ENCODE measurements around the gene IFNL1.
"Not testable (repeated sequence)": the region's sequence is repeated elsewhere in the genome, so short reads cannot be mapped to it uniquely, and the experiment has no call there.

IFNL1 gene

DNA sequence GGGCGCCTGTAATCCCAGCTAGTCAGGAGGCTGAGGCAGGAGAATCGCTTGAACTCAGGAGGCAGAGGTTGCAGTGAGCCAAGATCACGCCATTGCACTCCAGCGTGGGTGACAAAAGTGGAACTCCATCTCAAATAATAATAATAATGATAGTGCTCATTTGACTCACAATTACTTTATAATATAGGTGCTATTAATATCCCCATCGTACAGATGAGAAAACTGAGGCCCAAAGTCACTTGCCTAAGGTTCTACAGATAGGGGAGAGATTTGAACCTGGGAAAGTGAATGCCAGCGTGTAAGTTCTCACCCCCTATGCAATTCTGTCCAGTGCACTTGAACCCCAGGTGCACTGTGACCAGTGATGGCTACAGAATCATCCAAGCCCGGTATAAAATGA, 33.7 kb downstream of the IFNL1 start:
- H3K9ac ChIP-seq (ENCODE audit: low read depth in 1 of 2, low read length in 2 of 2): no peak overlapping the region
- H3K36me3 ChIP-seq (ENCODE audit: control insufficient read depth in 1 of 2, insufficient read depth in 2 of 2, low read length in 2 of 2): no peaks in the 10 kb centered on the region
- H3K27me3 ChIP-seq (ENCODE audit: control insufficient read depth in 1 of 2, insufficient read depth in 2 of 2, low read length in 2 of 2): no peaks in the 10 kb centered on the region
- H3K27ac ChIP-seq (ENCODE audit: low read depth, low read length): no peak overlapping the region
- no peak overlapping the region for H3K4me3 ChIP-seq (ENCODE audit: low read depth in 1 of 2, low read length in 2 of 2)
- H3K9me3 ChIP-seq (ENCODE audit: control insufficient read depth in 1 of 2, low read length in 2 of 2): no peaks in the 10 kb centered on the region
- no peaks in the 10 kb centered on the region for H3K4me1 ChIP-seq (ENCODE audit: control insufficient read depth in 1 of 2, insufficient read depth in 2 of 2, low read length in 2 of 2)

DNA sequence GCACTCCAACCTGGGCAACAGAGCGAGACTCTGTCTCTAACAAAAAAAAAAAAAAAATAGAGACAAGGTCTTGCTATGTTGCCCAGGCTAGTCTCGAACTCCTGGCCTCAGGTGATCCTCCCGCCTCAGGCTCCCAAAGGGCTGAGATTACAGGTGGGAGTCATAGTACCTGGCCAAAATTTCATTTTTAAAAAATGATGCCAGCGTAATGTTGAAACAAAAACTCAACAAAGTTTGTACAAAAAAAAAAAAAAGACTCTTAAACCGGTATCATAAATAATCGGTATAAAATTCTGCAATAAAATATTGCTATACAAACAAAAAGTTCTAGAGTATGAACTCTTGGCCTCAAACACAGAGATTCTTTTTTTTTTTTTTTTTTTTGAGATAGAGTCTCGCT, 36.1 kb downstream of the IFNL1 start:
- H3K36me3 ChIP-seq (ENCODE audit: control insufficient read depth in 1 of 2, insufficient read depth in 2 of 2, low read length in 2 of 2): no peaks in the 10 kb centered on the region
- H3K4me3 ChIP-seq (ENCODE audit: low read depth in 1 of 2, low read length in 2 of 2): no peak overlapping the region
- H3K9ac ChIP-seq (ENCODE audit: low read depth in 1 of 2, low read length in 2 of 2): no peak overlapping the region

DNA sequence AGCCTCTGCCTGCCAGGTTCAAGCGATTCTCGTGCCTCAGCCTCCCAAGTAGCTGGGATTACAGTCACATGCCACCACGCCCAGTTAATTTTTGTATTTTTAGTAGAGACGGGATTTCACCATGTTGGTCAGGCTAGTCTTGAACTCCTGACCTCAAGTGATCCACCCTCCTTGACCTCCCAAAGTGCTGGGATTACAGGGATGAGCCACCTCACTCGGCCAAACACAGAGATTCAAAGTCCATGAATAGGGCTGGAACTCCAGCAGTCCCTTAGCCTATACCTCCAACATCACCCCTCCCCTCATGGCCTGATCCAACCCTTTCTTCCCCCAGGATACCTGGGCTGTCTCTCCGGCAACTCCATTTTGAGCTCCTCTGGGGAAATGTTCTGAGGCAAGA, 36.5 kb downstream of the IFNL1 start:
- not testable (repeated sequence) for H3K4me1 ChIP-seq (ENCODE audit: control insufficient read depth in 1 of 2, insufficient read depth in 2 of 2, low read length in 2 of 2); H3K4me3 ChIP-seq (ENCODE audit: low read depth in 1 of 2, low read length in 2 of 2); H3K9me3 ChIP-seq (ENCODE audit: control insufficient read depth in 1 of 2, low read length in 2 of 2); H3K36me3 ChIP-seq (ENCODE audit: control insufficient read depth in 1 of 2, insufficient read depth in 2 of 2, low read length in 2 of 2); H3K9ac ChIP-seq (ENCODE audit: low read depth in 1 of 2, low read length in 2 of 2); H3K27me3 ChIP-seq (ENCODE audit: control insufficient read depth in 1 of 2, insufficient read depth in 2 of 2, low read length in 2 of 2); H3K27ac ChIP-seq (ENCODE audit: low read depth, low read length)

More for the DNA sequence above, 36.1 kb downstream of the IFNL1 start:
- H3K27ac ChIP-seq (ENCODE audit: low read depth, low read length): no peak overlapping the region
- no peaks in the 10 kb centered on the region for H3K27me3 ChIP-seq (ENCODE audit: control insufficient read depth in 1 of 2, insufficient read depth in 2 of 2, low read length in 2 of 2)
- H3K4me1 ChIP-seq (ENCODE audit: control insufficient read depth in 1 of 2, insufficient read depth in 2 of 2, low read length in 2 of 2): peaks cover 0 to 5% of the 10 kb centered on the region in 2 donors
- H3K9me3 ChIP-seq (ENCODE audit: control insufficient read depth in 1 of 2, low read length in 2 of 2): no peaks in the 10 kb centered on the region

DNA sequence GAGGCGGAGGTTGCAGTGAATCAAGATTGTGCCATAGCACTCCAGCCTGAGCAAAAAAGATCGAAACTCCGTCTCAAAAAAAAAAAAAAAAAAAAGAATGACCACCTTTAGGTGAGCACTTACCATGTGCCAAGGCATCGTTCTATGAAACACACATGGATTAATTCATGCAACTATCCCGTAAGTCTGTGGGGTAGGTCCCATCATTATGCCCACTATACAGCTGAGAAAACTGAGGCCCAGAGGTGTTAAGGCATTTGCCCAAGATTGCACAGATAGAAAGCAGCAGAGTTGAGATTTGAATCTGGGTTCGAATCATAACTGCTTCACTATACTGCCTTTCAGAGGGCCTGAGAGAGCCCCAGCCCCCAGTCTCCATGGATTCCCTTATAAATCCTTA, 37.3 kb downstream of the IFNL1 start:
- Histone ChIP-seq H3K4me3 (ENCODE audit: low read depth in 1 of 2, low read length in 2 of 2) (no peak overlapping the region), H3K27ac (ENCODE audit: low read depth, low read length) (no peak overlapping the region), H3K27me3 (ENCODE audit: control insufficient read depth in 1 of 2, insufficient read depth in 2 of 2, low read length in 2 of 2) (no peaks in the 10 kb centered on the region), H3K9ac (ENCODE audit: low read depth in 1 of 2, low read length in 2 of 2) (no peak overlapping the region), H3K9me3 (ENCODE audit: control insufficient read depth in 1 of 2, low read length in 2 of 2) (no peaks in the 10 kb centered on the region), H3K36me3 (ENCODE audit: control insufficient read depth in 1 of 2, insufficient read depth in 2 of 2, low read length in 2 of 2) (no peaks in the 10 kb centered on the region), H3K4me1 (ENCODE audit: control insufficient read depth in 1 of 2, insufficient read depth in 2 of 2, low read length in 2 of 2) (peaks cover 0 to 5% of the 10 kb centered on the region in 2 donors)

DNA sequence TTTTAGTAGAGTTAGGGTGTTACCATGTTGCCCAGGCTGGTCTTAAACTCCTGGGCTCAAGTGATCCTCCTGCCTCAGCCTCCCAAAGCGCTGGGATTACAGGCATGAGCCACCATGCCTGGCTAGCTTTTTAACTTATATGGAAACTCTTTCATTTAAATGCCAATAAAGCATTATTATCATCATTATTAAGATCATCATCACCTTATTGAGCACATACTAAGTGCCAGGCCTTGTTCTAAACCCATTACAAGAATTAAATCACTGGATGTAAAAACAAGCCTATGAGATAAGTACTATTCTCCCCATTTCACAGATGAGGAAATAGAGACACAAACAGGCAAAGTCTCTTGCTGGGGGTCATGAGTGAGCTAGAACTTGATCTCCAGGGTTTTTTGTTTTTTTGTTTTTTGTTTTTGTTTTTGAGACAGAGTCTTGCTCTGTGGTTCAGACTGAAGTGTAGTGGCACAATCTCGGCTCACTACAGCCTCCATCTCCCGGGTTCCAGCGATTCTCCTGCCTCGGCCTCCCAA, 38.3 kb downstream of the IFNL1 start:
- Histone ChIP-seq H3K27ac (ENCODE audit: low read depth, low read length) (no peak overlapping the region), H3K4me3 (ENCODE audit: low read depth in 1 of 2, low read length in 2 of 2) (peak overlapping the region in 1 of 2 donors; percentile 77)

DNA sequence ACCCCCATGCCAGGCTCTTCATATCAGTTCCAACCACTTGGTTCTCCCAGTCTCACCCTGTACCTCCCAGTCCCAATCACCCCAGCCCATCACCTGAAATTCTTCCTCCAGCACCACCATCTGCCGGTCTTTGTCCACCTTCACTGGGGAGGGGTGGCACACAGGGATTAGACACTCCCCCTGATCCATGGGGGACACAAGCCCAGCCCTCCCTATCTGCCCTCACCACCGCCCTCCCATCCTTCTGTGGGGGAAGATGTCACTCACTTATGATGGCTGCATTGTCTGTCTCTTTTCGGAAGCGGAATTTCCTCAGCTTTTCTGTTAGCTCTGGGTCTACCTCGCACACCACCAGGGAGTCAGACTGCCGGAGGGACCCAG, 39.0 kb downstream of the IFNL1 start:
- peak overlapping the region; percentile 75 for H3K27ac ChIP-seq (ENCODE audit: low read depth, low read length)
- no peaks in the 10 kb centered on the region for H3K36me3 ChIP-seq (ENCODE audit: control insufficient read depth in 1 of 2, insufficient read depth in 2 of 2, low read length in 2 of 2)
- peaks cover 0 to 5% of the 10 kb centered on the region in 2 donors for H3K4me1 ChIP-seq (ENCODE audit: control insufficient read depth in 1 of 2, insufficient read depth in 2 of 2, low read length in 2 of 2)
- H3K9ac ChIP-seq (ENCODE audit: low read depth in 1 of 2, low read length in 2 of 2): peak overlapping the region; percentile 70 to 84
- H3K4me3 ChIP-seq (ENCODE audit: low read depth in 1 of 2, low read length in 2 of 2): peak overlapping the region; percentile 73 to 77
- H3K27me3 ChIP-seq (ENCODE audit: control insufficient read depth in 1 of 2, insufficient read depth in 2 of 2, low read length in 2 of 2): no peaks in the 10 kb centered on the region
- no peaks in the 10 kb centered on the region for H3K9me3 ChIP-seq (ENCODE audit: control insufficient read depth in 1 of 2, low read length in 2 of 2)

More for the DNA sequence above, 38.3 kb downstream of the IFNL1 start:
- H3K36me3 ChIP-seq (ENCODE audit: control insufficient read depth in 1 of 2, insufficient read depth in 2 of 2, low read length in 2 of 2): no peaks in the 10 kb centered on the region
- H3K9ac ChIP-seq (ENCODE audit: low read depth in 1 of 2, low read length in 2 of 2): no peak overlapping the region
- peaks cover 0 to 5% of the 10 kb centered on the region in 2 donors for H3K4me1 ChIP-seq (ENCODE audit: control insufficient read depth in 1 of 2, insufficient read depth in 2 of 2, low read length in 2 of 2)
- H3K27me3 ChIP-seq (ENCODE audit: control insufficient read depth in 1 of 2, insufficient read depth in 2 of 2, low read length in 2 of 2): no peaks in the 10 kb centered on the region
- H3K9me3 ChIP-seq (ENCODE audit: control insufficient read depth in 1 of 2, low read length in 2 of 2): no peaks in the 10 kb centered on the region

DNA sequence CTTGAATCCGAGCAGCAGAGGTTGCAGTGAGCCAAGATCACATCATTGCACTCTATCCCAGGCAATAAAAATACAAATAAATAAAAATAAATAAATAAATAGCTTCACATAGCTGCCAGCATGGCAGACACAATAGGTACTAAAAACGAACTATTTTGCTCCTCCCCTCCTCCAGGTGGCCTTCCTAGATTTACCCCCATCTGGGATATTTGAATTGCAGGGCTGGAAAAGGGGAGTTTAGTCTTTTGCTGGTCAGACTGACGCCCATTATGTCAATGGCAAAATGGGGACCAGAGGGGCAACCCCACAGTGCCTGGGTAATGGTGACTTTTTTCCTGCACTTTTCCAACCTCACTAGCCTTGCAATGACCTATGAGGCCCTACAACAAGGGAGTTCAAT, 40.3 kb downstream of the IFNL1 start:
- Histone ChIP-seq H3K4me3 (ENCODE audit: low read depth in 1 of 2, low read length in 2 of 2) (no peak overlapping the region), H3K4me1 (ENCODE audit: control insufficient read depth in 1 of 2, insufficient read depth in 2 of 2, low read length in 2 of 2) (peaks cover 5 to 14% of the 10 kb centered on the region in 2 donors), H3K9ac (ENCODE audit: low read depth in 1 of 2, low read length in 2 of 2) (no peak overlapping the region), H3K27ac (ENCODE audit: low read depth, low read length) (no peak overlapping the region), H3K9me3 (ENCODE audit: control insufficient read depth in 1 of 2, low read length in 2 of 2) (no peaks in the 10 kb centered on the region), H3K36me3 (ENCODE audit: control insufficient read depth in 1 of 2, insufficient read depth in 2 of 2, low read length in 2 of 2) (no peaks in the 10 kb centered on the region), H3K27me3 (ENCODE audit: control insufficient read depth in 1 of 2, insufficient read depth in 2 of 2, low read length in 2 of 2) (no peaks in the 10 kb centered on the region)

DNA sequence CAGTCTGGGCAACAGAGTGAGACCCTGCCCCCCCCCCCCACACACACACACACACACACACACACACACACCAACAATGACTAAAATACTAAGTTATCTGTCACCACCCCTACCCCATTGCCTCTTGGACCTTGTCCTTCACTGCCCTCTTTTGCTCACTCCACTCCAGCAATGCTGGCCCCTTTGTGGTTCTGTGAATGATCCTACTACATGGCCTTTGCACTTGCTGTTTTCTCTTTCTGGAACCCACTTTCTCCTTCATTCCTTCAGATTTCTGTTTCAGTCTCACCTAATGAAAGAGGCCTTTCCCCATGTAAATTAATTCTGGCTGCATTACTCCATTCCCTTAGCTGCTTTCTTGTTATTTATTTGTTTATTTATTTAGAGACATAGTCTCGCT, 43.5 kb downstream of the IFNL1 start:
- no peaks in the 10 kb centered on the region for H3K36me3 ChIP-seq (ENCODE audit: control insufficient read depth in 1 of 2, insufficient read depth in 2 of 2, low read length in 2 of 2)
- H3K27ac ChIP-seq (ENCODE audit: low read depth, low read length): no peak overlapping the region
- no peaks in the 10 kb centered on the region for H3K9me3 ChIP-seq (ENCODE audit: control insufficient read depth in 1 of 2, low read length in 2 of 2)
- H3K4me3 ChIP-seq (ENCODE audit: low read depth in 1 of 2, low read length in 2 of 2): no peak overlapping the region
- H3K27me3 ChIP-seq (ENCODE audit: control insufficient read depth in 1 of 2, insufficient read depth in 2 of 2, low read length in 2 of 2): no peaks in the 10 kb centered on the region
- H3K9ac ChIP-seq (ENCODE audit: low read depth in 1 of 2, low read length in 2 of 2): no peak overlapping the region
- H3K4me1 ChIP-seq (ENCODE audit: control insufficient read depth in 1 of 2, insufficient read depth in 2 of 2, low read length in 2 of 2): peaks cover 19 to 22% of the 10 kb centered on the region in 2 donors

DNA sequence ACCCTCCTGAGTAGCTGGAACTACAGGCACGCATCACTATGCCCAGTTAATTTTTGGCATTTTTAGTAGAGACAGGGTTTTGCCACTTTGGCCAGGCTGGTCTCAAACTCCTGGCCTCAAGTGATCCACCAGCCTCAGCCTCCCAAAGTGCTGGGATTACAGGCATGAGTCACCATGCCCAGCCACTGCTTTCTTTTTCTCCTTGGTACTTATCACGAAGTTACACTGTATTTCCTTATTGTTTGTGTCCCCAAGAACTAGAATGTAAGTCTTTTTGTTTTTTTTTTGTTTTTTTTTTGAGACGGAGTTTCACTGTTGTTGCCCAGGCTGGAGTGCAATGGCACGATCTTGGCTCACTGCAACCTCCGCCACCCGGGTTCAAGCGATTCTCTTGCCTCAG, 43.9 kb downstream of the IFNL1 start:
- not testable (repeated sequence) for H3K27me3 ChIP-seq (ENCODE audit: control insufficient read depth in 1 of 2, insufficient read depth in 2 of 2, low read length in 2 of 2); H3K27ac ChIP-seq (ENCODE audit: low read depth, low read length); H3K36me3 ChIP-seq (ENCODE audit: control insufficient read depth in 1 of 2, insufficient read depth in 2 of 2, low read length in 2 of 2); H3K4me3 ChIP-seq (ENCODE audit: low read depth in 1 of 2, low read length in 2 of 2); H3K9ac ChIP-seq (ENCODE audit: low read depth in 1 of 2, low read length in 2 of 2); H3K9me3 ChIP-seq (ENCODE audit: control insufficient read depth in 1 of 2, low read length in 2 of 2)
- H3K4me1 ChIP-seq (ENCODE audit: control insufficient read depth in 1 of 2, insufficient read depth in 2 of 2, low read length in 2 of 2): peaks cover 19 to 24% of the 10 kb centered on the region in 2 donors

DNA sequence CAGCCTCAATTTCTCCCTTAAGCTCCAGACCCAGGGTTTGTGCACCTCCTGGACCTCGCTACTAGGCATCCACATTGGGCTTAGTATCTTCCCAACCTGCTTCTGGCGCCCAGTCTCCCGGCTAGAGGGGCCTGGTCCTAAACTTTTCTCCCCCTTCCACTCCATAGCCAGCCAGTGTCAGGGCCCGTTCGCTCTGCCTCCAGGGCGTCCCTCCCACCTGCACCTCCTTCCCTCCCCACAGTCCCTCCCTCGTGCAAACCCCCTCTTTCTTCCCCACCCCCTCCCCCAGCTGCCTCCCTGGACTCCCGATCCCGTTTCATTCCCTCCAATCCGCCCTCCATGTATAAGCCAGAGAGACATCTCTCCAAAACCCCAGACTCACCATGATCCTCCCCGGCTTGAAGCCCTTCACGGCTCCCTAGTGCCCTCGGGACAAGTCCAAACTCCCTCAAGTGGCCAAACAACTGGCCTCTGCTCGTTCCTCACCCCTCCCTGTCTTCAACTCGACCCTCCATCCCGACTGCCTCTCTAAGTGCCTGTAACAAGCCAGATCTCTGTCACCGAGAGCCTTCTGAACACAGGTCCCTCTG, 45.0 kb downstream of the IFNL1 start:
- Histone ChIP-seq H3K9ac (ENCODE audit: low read depth in 1 of 2, low read length in 2 of 2) (peak overlapping the region; percentile 67 to 91), H3K4me3 (ENCODE audit: low read depth in 1 of 2, low read length in 2 of 2) (peak overlapping the region; percentile 76 to 80), H3K36me3 (ENCODE audit: control insufficient read depth in 1 of 2, insufficient read depth in 2 of 2, low read length in 2 of 2) (no peaks in the 10 kb centered on the region), H3K9me3 (ENCODE audit: control insufficient read depth in 1 of 2, low read length in 2 of 2) (no peaks in the 10 kb centered on the region), H3K27me3 (ENCODE audit: control insufficient read depth in 1 of 2, insufficient read depth in 2 of 2, low read length in 2 of 2) (no peaks in the 10 kb centered on the region), H3K27ac (ENCODE audit: low read depth, low read length) (peak overlapping the region; percentile 67), H3K4me1 (ENCODE audit: control insufficient read depth in 1 of 2, insufficient read depth in 2 of 2, low read length in 2 of 2) (peaks cover 19 to 26% of the 10 kb centered on the region in 2 donors)

Measured in duodenal mucosa (tissue), 2 donors.